ENCODE results near the gene OARD1.

DNA sequence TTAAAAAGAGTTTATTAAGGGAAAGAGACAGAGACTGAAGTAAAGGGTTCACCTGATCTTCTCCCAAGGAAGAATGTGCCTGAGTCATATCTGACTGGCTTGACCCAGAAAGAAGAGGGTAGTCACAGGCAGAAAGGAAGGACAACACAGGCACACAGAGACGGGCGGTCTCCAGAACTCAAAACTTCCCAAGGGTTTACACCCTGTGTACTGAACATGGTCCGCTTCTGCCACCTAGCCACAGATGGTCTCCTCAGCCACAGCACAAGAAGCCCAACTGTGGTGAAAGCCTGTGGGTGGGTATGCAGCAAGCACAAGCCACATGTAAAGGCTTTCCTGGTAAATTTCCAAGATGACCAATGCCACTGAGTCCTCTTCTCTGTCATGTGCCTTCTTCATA, 50.3 kb downstream of the OARD1 start:
- no peak for TF ChIP-seq POLR2AphosphoS5 (IDR thresholded peaks at IDR 0.05)
- TF ChIP-seq, protein P1, sequence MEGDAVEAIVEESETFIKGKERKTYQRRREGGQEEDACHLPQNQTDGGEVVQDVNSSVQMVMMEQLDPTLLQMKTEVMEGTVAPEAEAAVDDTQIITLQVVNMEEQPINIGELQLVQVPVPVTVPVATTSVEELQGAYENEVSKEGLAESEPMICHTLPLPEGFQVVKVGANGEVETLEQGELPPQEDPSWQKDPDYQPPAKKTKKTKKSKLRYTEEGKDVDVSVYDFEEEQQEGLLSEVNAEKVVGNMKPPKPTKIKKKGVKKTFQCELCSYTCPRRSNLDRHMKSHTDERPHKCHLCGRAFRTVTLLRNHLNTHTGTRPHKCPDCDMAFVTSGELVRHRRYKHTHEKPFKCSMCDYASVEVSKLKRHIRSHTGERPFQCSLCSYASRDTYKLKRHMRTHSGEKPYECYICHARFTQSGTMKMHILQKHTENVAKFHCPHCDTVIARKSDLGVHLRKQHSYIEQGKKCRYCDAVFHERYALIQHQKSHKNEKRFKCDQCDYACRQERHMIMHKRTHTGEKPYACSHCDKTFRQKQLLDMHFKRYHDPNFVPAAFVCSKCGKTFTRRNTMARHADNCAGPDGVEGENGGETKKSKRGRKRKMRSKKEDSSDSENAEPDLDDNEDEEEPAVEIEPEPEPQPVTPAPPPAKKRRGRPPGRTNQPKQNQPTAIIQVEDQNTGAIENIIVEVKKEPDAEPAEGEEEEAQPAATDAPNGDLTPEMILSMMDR (IDR thresholded peaks at IDR 0.05): no peak
